ENCODE data around the gene HRNR.

The HRNR gene

GRCh38 chr1:152198982-152199381 lies 25.0 kb downstream of the HRNR start:
- H3K9me3 ChIP-seq (ENCODE audit: insufficient read depth, low read depth, low read length): no peaks in the 10 kb centered on the region
- no peak overlapping the region for H2AFZ ChIP-seq (ENCODE audit: low read length)
- H3F3A ChIP-seq (ENCODE audit: low read depth): no peaks in the 10 kb centered on the region
- no peak overlapping the region for H3K9ac ChIP-seq (ENCODE audit: low read depth, low read length, poor library complexity, severe bottlenecking)
- no peaks in the 10 kb centered on the region for H3K79me2 ChIP-seq (ENCODE audit: insufficient read depth, low read length)
- H3K36me3 ChIP-seq (ENCODE audit: insufficient read depth, low read length): no peaks in the 10 kb centered on the region
- no peak overlapping the region for H3K4me2 ChIP-seq (ENCODE audit: low read depth, low read length, poor library complexity, severe bottlenecking)
- TF ChIP-seq, protein P1, sequence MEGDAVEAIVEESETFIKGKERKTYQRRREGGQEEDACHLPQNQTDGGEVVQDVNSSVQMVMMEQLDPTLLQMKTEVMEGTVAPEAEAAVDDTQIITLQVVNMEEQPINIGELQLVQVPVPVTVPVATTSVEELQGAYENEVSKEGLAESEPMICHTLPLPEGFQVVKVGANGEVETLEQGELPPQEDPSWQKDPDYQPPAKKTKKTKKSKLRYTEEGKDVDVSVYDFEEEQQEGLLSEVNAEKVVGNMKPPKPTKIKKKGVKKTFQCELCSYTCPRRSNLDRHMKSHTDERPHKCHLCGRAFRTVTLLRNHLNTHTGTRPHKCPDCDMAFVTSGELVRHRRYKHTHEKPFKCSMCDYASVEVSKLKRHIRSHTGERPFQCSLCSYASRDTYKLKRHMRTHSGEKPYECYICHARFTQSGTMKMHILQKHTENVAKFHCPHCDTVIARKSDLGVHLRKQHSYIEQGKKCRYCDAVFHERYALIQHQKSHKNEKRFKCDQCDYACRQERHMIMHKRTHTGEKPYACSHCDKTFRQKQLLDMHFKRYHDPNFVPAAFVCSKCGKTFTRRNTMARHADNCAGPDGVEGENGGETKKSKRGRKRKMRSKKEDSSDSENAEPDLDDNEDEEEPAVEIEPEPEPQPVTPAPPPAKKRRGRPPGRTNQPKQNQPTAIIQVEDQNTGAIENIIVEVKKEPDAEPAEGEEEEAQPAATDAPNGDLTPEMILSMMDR (conservative IDR thresholded peaks at IDR 0.05; ENCODE audit: low read length): no peak
- no peak for TF ChIP-seq EZH2phosphoT487 (IDR thresholded peaks at IDR 0.05; ENCODE audit: borderline replicate concordance)
- no peak overlapping the region for H3K4me3 ChIP-seq (ENCODE audit: low read length, poor library complexity, severe bottlenecking)
- no peaks in the 10 kb centered on the region for H4K20me1 ChIP-seq (ENCODE audit: insufficient read depth, low read length, poor library complexity, severe bottlenecking)
- no peaks in the 10 kb centered on the region for H3K9me2 ChIP-seq (replicated peaks; ENCODE audit: low read depth, low read length)
- no peaks in the 10 kb centered on the region for H3K4me1 ChIP-seq (ENCODE audit: insufficient read depth, low read length, poor library complexity, severe bottlenecking)
- H3K27me3 ChIP-seq (ENCODE audit: insufficient read depth, low read length, poor library complexity, severe bottlenecking): no peaks in the 10 kb centered on the region

GRCh38 chr1:152197361-152197941 lies 26.5 kb downstream of the HRNR start:
- Histone ChIP-seq H3K79me2 (ENCODE audit: insufficient read depth, low read length) (no peaks in the 10 kb centered on the region), H3K9me2 (replicated peaks; ENCODE audit: low read depth, low read length) (no peaks in the 10 kb centered on the region), H4K20me1 (ENCODE audit: insufficient read depth, low read length, poor library complexity, severe bottlenecking) (no peaks in the 10 kb centered on the region), H3K4me2 (ENCODE audit: low read depth, low read length, poor library complexity, severe bottlenecking) (no peak overlapping the region), H2AFZ (ENCODE audit: low read length) (no peak overlapping the region), H3K4me1 (ENCODE audit: insufficient read depth, low read length, poor library complexity, severe bottlenecking) (no peaks in the 10 kb centered on the region), H3K27me3 (ENCODE audit: insufficient read depth, low read length, poor library complexity, severe bottlenecking) (no peaks in the 10 kb centered on the region), H3K9ac (ENCODE audit: low read depth, low read length, poor library complexity, severe bottlenecking) (no peak overlapping the region), H3K9me3 (ENCODE audit: insufficient read depth, low read depth, low read length) (no peaks in the 10 kb centered on the region), H3F3A (ENCODE audit: low read depth) (no peaks in the 10 kb centered on the region), H3K36me3 (ENCODE audit: insufficient read depth, low read length) (no peaks in the 10 kb centered on the region), H3K4me3 (ENCODE audit: low read length, poor library complexity, severe bottlenecking) (no peak overlapping the region)
- TF ChIP-seq, protein P1 (conservative IDR thresholded peaks at IDR 0.05; ENCODE audit: low read length): no peak

GRCh38 chr1:152191711-152192110 lies 32.3 kb downstream of the HRNR start:
- Histone ChIP-seq H3K79me2 (ENCODE audit: insufficient read depth, low read length) (no peaks in the 10 kb centered on the region), H3F3A (ENCODE audit: low read depth) (no peaks in the 10 kb centered on the region), H3K9me2 (replicated peaks; ENCODE audit: low read depth, low read length) (no peaks in the 10 kb centered on the region), H3K9ac (ENCODE audit: low read depth, low read length, poor library complexity, severe bottlenecking) (no peak overlapping the region), H3K4me3 (ENCODE audit: low read length, poor library complexity, severe bottlenecking) (no peak overlapping the region), H3K27me3 (ENCODE audit: insufficient read depth, low read length, poor library complexity, severe bottlenecking) (no peaks in the 10 kb centered on the region), H3K36me3 (ENCODE audit: insufficient read depth, low read length) (no peaks in the 10 kb centered on the region), H3K9me3 (ENCODE audit: insufficient read depth, low read depth, low read length) (no peaks in the 10 kb centered on the region), H3K4me2 (ENCODE audit: low read depth, low read length, poor library complexity, severe bottlenecking) (no peak overlapping the region), H2AFZ (ENCODE audit: low read length) (no peak overlapping the region), H3K4me1 (ENCODE audit: insufficient read depth, low read length, poor library complexity, severe bottlenecking) (no peaks in the 10 kb centered on the region), H4K20me1 (ENCODE audit: insufficient read depth, low read length, poor library complexity, severe bottlenecking) (no peaks in the 10 kb centered on the region)
- TF ChIP-seq, protein P1 (conservative IDR thresholded peaks at IDR 0.05; ENCODE audit: low read length): no peak
- TF ChIP-seq EZH2phosphoT487 (IDR thresholded peaks at IDR 0.05; ENCODE audit: borderline replicate concordance): no peak
